IMR-90 (cell line): ENCODE measurements around the gene UGT1A10. TPM values are rescaled to one million over a fixed set of nuclear protein-coding genes. Genes with fewer than 3 reads are reported as not detected.

ENCODE experiments used
- ATAC-seq: fragments of 200-7000 bp; cut with Tn5 transposase; 2 replicates; pipeline ENCODE4 v1.9.1; 2020; ENCODE audit warnings: low read depth, mild to moderate bottlenecking, moderate library complexity
- BruUV-seq: library from RNA; stranded (reverse); fragments of 400-500 nt; replicated peaks from 2 replicates; lab custom pipeline; 2021; lab: Mats Ljungman, UMichigan
- CTCF ChIA-PET: fragments of 300-600 bp; formaldehyde crosslinking; extraction: SDS; loops from one replicate; lab custom pipeline; 2021; ENCODE audit warnings: antibody characterized with exemption; lab: Yijun Ruan, JAX
- POLR2A ChIA-PET: fragments of 300-600 bp; sonication (Branson Sonifier 250); formaldehyde crosslinking; loops from one replicate; lab custom pipeline; 2022; ENCODE audit warnings: antibody characterized with exemption; ENCODE audit not compliant: unreplicated experiment; lab: Charles Lee
- DNase-seq: peaks from one replicate; pipeline ENCODE4 v3.0.0; 2013
- H2AFZ ChIP-seq: replicated peaks from 2 replicates; pipeline ENCODE3; 2013; ENCODE audit warnings: low read length, mild to moderate bottlenecking; ENCODE audit not compliant: poor library complexity
- H2AK5ac ChIP-seq: 2 replicates; pipeline ENCODE4 v1.6.1; 2013; ENCODE audit warnings: low read depth, low read length, inconsistent platforms
- H2AK9ac ChIP-seq: replicated peaks from 2 replicates; pipeline ENCODE3; 2013; ENCODE audit warnings: mild to moderate bottlenecking, low read depth, low read length, moderate library complexity; ENCODE audit not compliant: poor library complexity
- H2BK120ac ChIP-seq: 2 replicates; pipeline ENCODE4 v1.6.1; 2013; ENCODE audit warnings: low read depth, low read length, inconsistent platforms
- H2BK15ac ChIP-seq: 3 replicates; pipeline ENCODE4 v1.6.1; 2013; ENCODE audit warnings: low read depth, low read length, inconsistent platforms
- H2BK20ac ChIP-seq: 2 replicates; pipeline ENCODE4 v1.6.1; 2013; ENCODE audit warnings: low read depth, mild to moderate bottlenecking, inconsistent platforms, low read length, moderate library complexity
- H2BK5ac ChIP-seq: 2 replicates; pipeline ENCODE4 v1.6.1; 2013; ENCODE audit warnings: mild to moderate bottlenecking, low read depth, low read length, inconsistent platforms; ENCODE audit not compliant: poor library complexity, severe bottlenecking
- H3K14ac ChIP-seq: replicated peaks from 2 replicates; pipeline ENCODE4 v1.6.1; 2013; ENCODE audit warnings: low read depth, low read length, inconsistent platforms
- H3K18ac ChIP-seq: 2 replicates; pipeline ENCODE4 v1.6.1; 2013; ENCODE audit warnings: low read depth, low read length, control low read depth
- H3K23ac ChIP-seq: 2 replicates; pipeline ENCODE4 v1.6.1; 2013; ENCODE audit warnings: low read depth, low read length, inconsistent platforms
- H3K27ac ChIP-seq: 2 replicates; pipeline ENCODE4 v1.5.1; 2013; ENCODE audit warnings: mild to moderate bottlenecking, control low read depth, low read length; ENCODE audit not compliant: insufficient read depth
- H3K27me3 ChIP-seq: 2 replicates; pipeline ENCODE4 v1.6.1; 2013; ENCODE audit warnings: low read length; ENCODE audit not compliant: control insufficient read depth, insufficient read depth
- H3K36me3 ChIP-seq: 2 replicates; pipeline ENCODE4 v1.6.1; 2013; ENCODE audit warnings: low read length, mixed read lengths; ENCODE audit not compliant: control insufficient read depth, insufficient read depth
- H3K4ac ChIP-seq: 2 replicates; pipeline ENCODE4 v1.6.1; 2013; ENCODE audit warnings: low read depth, low read length, inconsistent platforms
- H3K4me1 ChIP-seq: 2 replicates; pipeline ENCODE4 v1.6.1; 2013; ENCODE audit warnings: low read length, mixed read lengths; ENCODE audit not compliant: control insufficient read depth, insufficient read depth
- H3K4me2 ChIP-seq: 2 replicates; pipeline ENCODE4 v1.6.1; 2013; ENCODE audit warnings: low read depth, mild to moderate bottlenecking, control low read depth, low read length, moderate library complexity
- H3K4me3 ChIP-seq: 2 replicates; pipeline ENCODE4 v1.5.1; 2013; ENCODE audit warnings: low read depth, mild to moderate bottlenecking, control low read depth, low read length, moderate library complexity; ENCODE audit not compliant: insufficient read depth
- H3K56ac ChIP-seq: 2 replicates; pipeline ENCODE4 v1.6.1; 2013; ENCODE audit warnings: low read length, inconsistent platforms; ENCODE audit not compliant: insufficient read depth; ENCODE audit errors: extremely low read depth
- H3K79me1 ChIP-seq, 2 experiments: 2 replicates each; pipeline ENCODE4 v1.6.1; 2013; ENCODE audit warnings: low read length in 2 of 2, inconsistent platforms in 1 of 2, low read depth in 1 of 2
- H3K9ac ChIP-seq: 2 replicates; pipeline ENCODE4 v1.6.1; 2013; ENCODE audit warnings: low read depth, low read length, control low read depth
- H3K9me1 ChIP-seq: 2 replicates; pipeline ENCODE4 v1.6.1; 2013; ENCODE audit warnings: low read length, inconsistent platforms; ENCODE audit not compliant: insufficient read depth
- H3K9me3 ChIP-seq: 2 replicates; pipeline ENCODE4 v1.6.1; 2013; ENCODE audit warnings: low read length; ENCODE audit not compliant: control insufficient read depth, insufficient read depth
- H4K20me1 ChIP-seq: 2 replicates; pipeline ENCODE4 v1.6.1; 2013; ENCODE audit warnings: low read length, inconsistent platforms; ENCODE audit not compliant: insufficient read depth
- H4K5ac ChIP-seq: 2 replicates; pipeline ENCODE4 v1.6.1; 2013; ENCODE audit warnings: mild to moderate bottlenecking, low read depth, low read length, control low read depth
- H4K8ac ChIP-seq, 2 experiments: 2 replicates each; pipeline ENCODE4 v1.6.1; 2013; ENCODE audit warnings: low read depth in 2 of 2, low read length in 2 of 2, control low read depth in 1 of 2, inconsistent platforms in 1 of 2
- H4K91ac ChIP-seq: 2 replicates; pipeline ENCODE4 v1.6.1; 2013; ENCODE audit warnings: low read depth, low read length, inconsistent platforms; ENCODE audit not compliant: insufficient read depth
- CEBPB ChIP-seq: IDR thresholded peaks from 2 replicates; pipeline ENCODE4 v1.6.1; 2012; ENCODE audit warnings: low read depth, low read length, improper control_type of control experiment
- CHD1 ChIP-seq: IDR thresholded peaks from 2 replicates; pipeline ENCODE4 v1.6.1; 2012; ENCODE audit warnings: low read depth, low read length, improper control_type of control experiment
- FOS ChIP-seq: fragments of 150-350 bp; IDR thresholded peaks from 2 replicates; pipeline ENCODE4 v1.6.1; 2016; ENCODE audit warnings: low read depth, low read length
- MAZ ChIP-seq: IDR thresholded peaks from 2 replicates; pipeline ENCODE4 v1.6.1; 2012; ENCODE audit warnings: low read depth, mild to moderate bottlenecking, low read length, improper control_type of control experiment, moderate library complexity, borderline replicate concordance
- MXI1 ChIP-seq: IDR thresholded peaks from 2 replicates; pipeline ENCODE4 v1.6.1; 2012; ENCODE audit warnings: low read depth, mild to moderate bottlenecking, low read length, moderate library complexity, borderline replicate concordance
- POLR2A ChIP-seq: IDR thresholded peaks from 2 replicates; pipeline ENCODE4 v1.6.1; 2012; ENCODE audit warnings: mild to moderate bottlenecking, low read depth, low read length
- RAD21 ChIP-seq: IDR thresholded peaks from 2 replicates; pipeline ENCODE4 v1.6.1; 2012; ENCODE audit warnings: low read length, improper control_type of control experiment
- RCOR1 ChIP-seq: IDR thresholded peaks from 2 replicates; pipeline ENCODE4 v1.6.1; 2012; ENCODE audit warnings: mild to moderate bottlenecking, low read length, improper control_type of control experiment; ENCODE audit not compliant: insufficient replicate concordance
- SMC3 ChIP-seq: fragments of 150-350 bp; IDR thresholded peaks from 2 replicates; pipeline ENCODE4 v1.6.1; 2016; ENCODE audit warnings: low read depth, mild to moderate bottlenecking, antibody characterized with exemption, low read length, moderate library complexity
- WGBS, 2 experiments: methylation state at CpG; one replicate each; pipeline versions ENCODE4 v1.1.5 to v1.1.7; 2013; ENCODE audit warnings: missing lambda C conversion rate in 2 of 2; ENCODE audit not compliant: insufficient read length in 1 of 2; ENCODE audit errors: extremely low coverage in 2 of 2; 5-methylcytosine and 5-hydroxymethylcytosine counted together
- dilution Hi-C: fragments of 300-500 bp; cut with HindIII; formaldehyde crosslinking; loops from one replicate; pipeline ENCODE4 v1.14.3; 2018; ENCODE audit warnings: low sequenced_read_pairs; ENCODE audit not compliant: unreplicated experiment
- in situ Hi-C: fragments of 300-500 bp; cut with MboI; formaldehyde crosslinking; loops from 3 replicates; pipeline ENCODE4 v1.14.3; 2019; ENCODE audit warnings: low sequenced_read_pairs, inconsistent platforms, mixed read lengths
- intact Hi-C: fragments of 100-400 bp; cut with micrococcal nuclease; formaldehyde crosslinking; loops from 2 replicates; pipeline ENCODE4 v1.10.0; 2022
- polyA plus RNA-seq, 3 experiments: library from polyadenylated mRNA; depleted of rRNA; stranded (reverse); fragments of >200 nt; gene quantifications; 2 replicates each; pipeline ENCODE4 v1.2.3, GENCODE V29; 2012; ENCODE audit warnings: low replicate concordance in 1 of 3
- total RNA-seq: library from RNA; depleted of rRNA; stranded (reverse); fragments of >200 nt; gene quantifications from 2 replicates; pipeline ENCODE4 v1.2.3, GENCODE V29; 2012
- TF ChIP-seq, protein P1 (sequence below): conservative IDR thresholded peaks from 2 replicates; pipeline ENCODE4 v1.5.1; 2012; ENCODE audit warnings: mild to moderate bottlenecking, low read depth, low read length, improper control_type of control experiment
- TF ChIP-seq, protein P2 (sequence below): fragments of 150-350 bp; IDR thresholded peaks from 2 replicates; pipeline ENCODE4 v1.6.1; 2016; ENCODE audit warnings: low read depth, mild to moderate bottlenecking, low read length, moderate library complexity, borderline replicate concordance

Gene UGT1A10
- total and polyA plus RNA-seq, 2 of the 4 experiments (the other 2 are of a cell fraction): not detected

DNA sequence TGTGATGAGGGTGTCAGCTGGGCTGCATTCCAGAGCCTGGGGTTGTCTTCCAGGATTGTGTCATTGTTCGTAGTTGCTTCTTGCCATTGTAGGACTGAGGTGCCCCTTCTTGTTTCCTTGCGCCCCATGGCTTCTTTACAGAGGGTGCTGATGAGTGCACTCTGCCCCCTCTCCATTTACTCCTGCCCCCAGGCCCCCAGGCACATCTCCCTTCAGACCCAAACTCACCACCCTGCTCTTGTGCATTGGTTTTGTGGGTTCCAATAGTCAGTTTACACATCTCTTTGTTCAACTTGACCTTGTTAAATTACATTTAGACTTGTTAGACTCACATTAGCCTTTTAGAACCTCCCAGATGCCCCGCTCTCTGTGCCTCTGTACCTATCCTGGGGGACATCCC is 184.9 kb downstream of the UGT1A10 start:
- in situ Hi-C loops (no loop called here), dilution Hi-C loops (no loop called here), intact Hi-C loops (no loop called here)
- Histone ChIP-seq H2BK120ac (no peak overlapping the region), H2BK15ac (no peak overlapping the region), H3K23ac (no peak overlapping the region), H2AFZ (no peak overlapping the region), H2AK9ac (no peak overlapping the region), H2BK20ac (no peak overlapping the region), H2BK5ac (no peak overlapping the region), H3K4me2 (no peak overlapping the region), H3K4me1 (no peaks in the 10 kb centered on the region), H3K18ac (no peak overlapping the region), H4K5ac (no peak overlapping the region), H4K8ac (no peak overlapping the region), H4K20me1 (no peaks in the 10 kb centered on the region), H2AK5ac (no peak overlapping the region), H3K56ac (no peak overlapping the region), H3K9me1 (no peaks in the 10 kb centered on the region), H3K27ac (no peak overlapping the region), H3K14ac (no peak overlapping the region), H3K27me3 (peaks cover 10% of the 10 kb centered on the region), H4K91ac (no peak overlapping the region), H3K36me3 (no peaks in the 10 kb centered on the region), H3K4me3 (no peak overlapping the region), H3K4ac (no peak overlapping the region), H3K9me3 (no peaks in the 10 kb centered on the region), H3K79me1 (no peaks in the 10 kb centered on the region), H3K9ac (no peak overlapping the region)
- ATAC-seq: no peak
- no peak for DNase-seq
- TF ChIP-seq MAZ (no peak), CEBPB (no peak), CHD1 (no peak), RCOR1 (no peak), RAD21 (no peak), SMC3 (no peak), FOS (no peak), MXI1 (no peak), POLR2A (no peak)
- TF ChIP-seq, protein P1, sequence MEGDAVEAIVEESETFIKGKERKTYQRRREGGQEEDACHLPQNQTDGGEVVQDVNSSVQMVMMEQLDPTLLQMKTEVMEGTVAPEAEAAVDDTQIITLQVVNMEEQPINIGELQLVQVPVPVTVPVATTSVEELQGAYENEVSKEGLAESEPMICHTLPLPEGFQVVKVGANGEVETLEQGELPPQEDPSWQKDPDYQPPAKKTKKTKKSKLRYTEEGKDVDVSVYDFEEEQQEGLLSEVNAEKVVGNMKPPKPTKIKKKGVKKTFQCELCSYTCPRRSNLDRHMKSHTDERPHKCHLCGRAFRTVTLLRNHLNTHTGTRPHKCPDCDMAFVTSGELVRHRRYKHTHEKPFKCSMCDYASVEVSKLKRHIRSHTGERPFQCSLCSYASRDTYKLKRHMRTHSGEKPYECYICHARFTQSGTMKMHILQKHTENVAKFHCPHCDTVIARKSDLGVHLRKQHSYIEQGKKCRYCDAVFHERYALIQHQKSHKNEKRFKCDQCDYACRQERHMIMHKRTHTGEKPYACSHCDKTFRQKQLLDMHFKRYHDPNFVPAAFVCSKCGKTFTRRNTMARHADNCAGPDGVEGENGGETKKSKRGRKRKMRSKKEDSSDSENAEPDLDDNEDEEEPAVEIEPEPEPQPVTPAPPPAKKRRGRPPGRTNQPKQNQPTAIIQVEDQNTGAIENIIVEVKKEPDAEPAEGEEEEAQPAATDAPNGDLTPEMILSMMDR: no peak
- TF ChIP-seq, protein P2, sequence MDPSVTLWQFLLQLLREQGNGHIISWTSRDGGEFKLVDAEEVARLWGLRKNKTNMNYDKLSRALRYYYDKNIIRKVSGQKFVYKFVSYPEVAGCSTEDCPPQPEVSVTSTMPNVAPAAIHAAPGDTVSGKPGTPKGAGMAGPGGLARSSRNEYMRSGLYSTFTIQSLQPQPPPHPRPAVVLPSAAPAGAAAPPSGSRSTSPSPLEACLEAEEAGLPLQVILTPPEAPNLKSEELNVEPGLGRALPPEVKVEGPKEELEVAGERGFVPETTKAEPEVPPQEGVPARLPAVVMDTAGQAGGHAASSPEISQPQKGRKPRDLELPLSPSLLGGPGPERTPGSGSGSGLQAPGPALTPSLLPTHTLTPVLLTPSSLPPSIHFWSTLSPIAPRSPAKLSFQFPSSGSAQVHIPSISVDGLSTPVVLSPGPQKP: no peak
- CTCF ChIA-PET: no interaction called here
- POLR2A ChIA-PET: no interaction called here
- BruUV-seq: no TSS peak
- no CpG with 5 or more reads among the region's 3 CpGs for WGBS, 2 experiments
